GM23248 (cell line): ENCODE data around the gene CARD14. TPM values are rescaled to one million over a fixed set of nuclear protein-coding genes. Genes with fewer than 3 reads are reported as not detected.
"Not testable (repeated sequence)": the region's sequence is repeated elsewhere in the genome, so short reads cannot be mapped to it uniquely, and the experiment has no call there.

Experiments
- DNase-seq: peaks from one replicate; pipeline ENCODE4 v3.0.0-alpha.2; 2015
- H2AFZ ChIP-seq: fragments of 200-600 bp; sonication (generic); 2 replicates; pipeline ENCODE4 v1.6.1; 2016; ENCODE audit warnings: antibody characterized with exemption
- H3F3A ChIP-seq: fragments of 200-600 bp; sonication (generic); 2 replicates; pipeline ENCODE4 v1.6.1; 2016; ENCODE audit warnings: mild to moderate bottlenecking, antibody characterized with exemption, mixed run types; ENCODE audit not compliant: insufficient read depth
- H3K27ac ChIP-seq: fragments of 200-600 bp; sonication (generic); 2 replicates; pipeline ENCODE4 v1.5.1; 2016; ENCODE audit warnings: mild to moderate bottlenecking
- H3K27me3 ChIP-seq: fragments of 200-600 bp; sonication (generic); replicated peaks from 2 replicates; pipeline ENCODE4 v1.6.1; 2016; ENCODE audit warnings: mild to moderate bottlenecking; ENCODE audit not compliant: insufficient read depth
- H3K36me3 ChIP-seq: fragments of 200-600 bp; sonication (generic); 2 replicates; pipeline ENCODE4 v1.6.1; 2016; ENCODE audit warnings: low read depth, mild to moderate bottlenecking
- H3K4me1 ChIP-seq: fragments of 200-600 bp; sonication (generic); 2 replicates; pipeline ENCODE4 v1.6.1; 2016; ENCODE audit warnings: mild to moderate bottlenecking; ENCODE audit not compliant: insufficient read depth
- H3K4me2 ChIP-seq: fragments of 200-600 bp; sonication (generic); one replicate; pipeline ENCODE4 v1.6.1; 2016; ENCODE audit warnings: mild to moderate bottlenecking; ENCODE audit not compliant: unreplicated experiment
- H3K4me3 ChIP-seq: fragments of 200-600 bp; sonication (generic); 2 replicates; pipeline ENCODE4 v1.5.1; 2016; ENCODE audit warnings: mild to moderate bottlenecking
- H3K79me2 ChIP-seq: fragments of 200-600 bp; sonication (generic); 2 replicates; pipeline ENCODE4 v1.6.1; 2016; ENCODE audit warnings: mild to moderate bottlenecking; ENCODE audit not compliant: insufficient read depth
- H3K9ac ChIP-seq: fragments of 200-600 bp; sonication (generic); 2 replicates; pipeline ENCODE4 v1.6.1; 2016; ENCODE audit warnings: mild to moderate bottlenecking
- H3K9me2 ChIP-seq: fragments of 200-600 bp; sonication (generic); 2 replicates; pipeline ENCODE4 v1.6.1; 2016; ENCODE audit warnings: mixed run types, mild to moderate bottlenecking, moderate library complexity; ENCODE audit not compliant: insufficient read depth
- H3K9me3 ChIP-seq: fragments of 200-600 bp; sonication (generic); one replicate; pipeline ENCODE4 v1.6.1; 2017; ENCODE audit warnings: low read depth
- H4K20me1 ChIP-seq: fragments of 200-600 bp; sonication (generic); 2 replicates; pipeline ENCODE4 v1.6.0; 2016; ENCODE audit not compliant: insufficient read depth
- EZH2 ChIP-seq: fragments of 200-600 bp; sonication (generic); IDR thresholded peaks from 2 replicates; pipeline ENCODE4 v1.6.1; 2018; ENCODE audit warnings: antibody characterized with exemption, mild to moderate bottlenecking; ENCODE audit not compliant: insufficient read depth, poor library complexity, severe bottlenecking
- EZH2phosphoT487 ChIP-seq: fragments of 200-600 bp; sonication (generic); IDR thresholded peaks from 2 replicates; pipeline ENCODE4 v1.6.1; 2018; ENCODE audit warnings: antibody characterized with exemption, moderate library complexity, mild to moderate bottlenecking, low read depth; ENCODE audit not compliant: insufficient read depth
- WGBS, 2 experiments: methylation state at CpG; one replicate each; pipeline ENCODE4 v1.1.6; 2015 to 2017; ENCODE audit warnings: low lambda C conversion rate in 2 of 2, low coverage in 1 of 2; ENCODE audit errors: missing lambda C conversion rate in 2 of 2; 5-methylcytosine and 5-hydroxymethylcytosine counted together
- in situ Hi-C: fragments of 300-500 bp; cut with MboI; formaldehyde crosslinking; loops from 2 replicates; pipeline ENCODE4 v1.15.0; 2020
- polyA plus RNA-seq: library from polyadenylated mRNA; unstranded; fragments of >200 nt; fragmentation: Nextera tagmentation; extraction: Ambion mirVana; gene quantifications from 2 replicates; pipeline ENCODE4 v1.2.1, GENCODE V29; 2016
- total RNA-seq: library from RNA; depleted of rRNA; stranded (reverse); fragments of >200 nt; shearing (Covaris generic); gene quantifications from 2 replicates; pipeline ENCODE4 v1.2.3, GENCODE V29; 2014

Gene CARD14
- total and polyA plus RNA-seq, 2 experiments from 2014 or later: 0.06 TPM; not detected in 1

GRCh38 chr17:80243526-80244433, 74.0 kb downstream of the CARD14 start:
- H3K4me1 ChIP-seq: no peaks in the 10 kb centered on the region
- DNase-seq: no peak
- H3K9me3 ChIP-seq: no peaks in the 10 kb centered on the region
- no peak overlapping the region for H3K4me3 ChIP-seq
- H3K79me2 ChIP-seq: no peaks in the 10 kb centered on the region
- WGBS, 2 experiments: 94 to 95% methylated on average over 25 to 26 of the region's 26 CpGs
- H4K20me1 ChIP-seq: no peaks in the 10 kb centered on the region
- no peaks in the 10 kb centered on the region for H3K36me3 ChIP-seq
- H3K4me2 ChIP-seq: no peak overlapping the region
- in situ Hi-C loops: no loop called here
- H3K9me2 ChIP-seq: no peaks in the 10 kb centered on the region
- H3K27me3 ChIP-seq: no peaks in the 10 kb centered on the region
- no peak overlapping the region for H3K27ac ChIP-seq
- no peak overlapping the region for H2AFZ ChIP-seq
- H3F3A ChIP-seq: no peaks in the 10 kb centered on the region
- H3K9ac ChIP-seq: no peak overlapping the region
- TF ChIP-seq EZH2phosphoT487 (no peak), EZH2 (no peak)

DNA sequence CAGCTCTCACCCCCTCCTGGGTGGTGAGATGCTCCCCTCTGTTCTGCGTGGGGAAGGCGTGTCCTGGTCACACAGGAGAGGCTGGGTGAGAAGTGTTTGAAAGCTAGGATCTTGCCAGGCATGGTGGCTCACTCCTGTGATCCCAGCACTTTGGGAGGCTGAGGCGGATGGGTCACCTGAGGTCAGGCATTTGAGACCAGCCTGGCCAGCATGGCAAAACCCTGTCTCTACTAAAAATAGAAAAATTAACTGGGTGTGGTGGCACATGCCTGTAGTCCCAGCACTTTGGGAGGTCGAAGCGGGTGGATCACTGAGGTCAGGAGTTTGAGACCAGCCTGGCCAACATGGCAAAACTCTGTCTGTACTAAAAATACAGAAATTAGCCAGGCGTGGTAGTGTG, 74.6 kb downstream of the CARD14 start:
- DNase-seq, H2AFZ ChIP-seq, H3K4me1 ChIP-seq, H3K4me3 ChIP-seq, in situ Hi-C loops, H3K79me2 ChIP-seq, H3K27me3 ChIP-seq, H3K27ac ChIP-seq, H3K9ac ChIP-seq, H4K20me1 ChIP-seq, H3K9me2 ChIP-seq, H3K4me2 ChIP-seq, H3K9me3 ChIP-seq, H3F3A ChIP-seq, H3K36me3 ChIP-seq: not testable (repeated sequence)
- WGBS, 2 experiments: 85 to 93% methylated on average over 6 of the region's 6 CpGs

GRCh38 chr17:80244871-80245509, 75.2 kb downstream of the CARD14 start:
- 87% methylated on average over 21 to 22 of the region's 22 CpGs for WGBS, 2 experiments
- H3K9ac ChIP-seq: no peak overlapping the region
- no peaks in the 10 kb centered on the region for H3K9me2 ChIP-seq
- H3F3A ChIP-seq: no peaks in the 10 kb centered on the region
- H3K4me1 ChIP-seq: no peaks in the 10 kb centered on the region
- no peak overlapping the region for H3K4me2 ChIP-seq
- no peak for TF ChIP-seq EZH2
- no peak for TF ChIP-seq EZH2phosphoT487
- H3K27ac ChIP-seq: no peak overlapping the region
- no peak overlapping the region for H2AFZ ChIP-seq
- H3K79me2 ChIP-seq: no peaks in the 10 kb centered on the region
- in situ Hi-C loops: no loop called here
- no peaks in the 10 kb centered on the region for H3K9me3 ChIP-seq
- DNase-seq: no peak
- H3K36me3 ChIP-seq: no peaks in the 10 kb centered on the region
- no peaks in the 10 kb centered on the region for H4K20me1 ChIP-seq
- no peaks in the 10 kb centered on the region for H3K27me3 ChIP-seq
- no peak overlapping the region for H3K4me3 ChIP-seq

DNA sequence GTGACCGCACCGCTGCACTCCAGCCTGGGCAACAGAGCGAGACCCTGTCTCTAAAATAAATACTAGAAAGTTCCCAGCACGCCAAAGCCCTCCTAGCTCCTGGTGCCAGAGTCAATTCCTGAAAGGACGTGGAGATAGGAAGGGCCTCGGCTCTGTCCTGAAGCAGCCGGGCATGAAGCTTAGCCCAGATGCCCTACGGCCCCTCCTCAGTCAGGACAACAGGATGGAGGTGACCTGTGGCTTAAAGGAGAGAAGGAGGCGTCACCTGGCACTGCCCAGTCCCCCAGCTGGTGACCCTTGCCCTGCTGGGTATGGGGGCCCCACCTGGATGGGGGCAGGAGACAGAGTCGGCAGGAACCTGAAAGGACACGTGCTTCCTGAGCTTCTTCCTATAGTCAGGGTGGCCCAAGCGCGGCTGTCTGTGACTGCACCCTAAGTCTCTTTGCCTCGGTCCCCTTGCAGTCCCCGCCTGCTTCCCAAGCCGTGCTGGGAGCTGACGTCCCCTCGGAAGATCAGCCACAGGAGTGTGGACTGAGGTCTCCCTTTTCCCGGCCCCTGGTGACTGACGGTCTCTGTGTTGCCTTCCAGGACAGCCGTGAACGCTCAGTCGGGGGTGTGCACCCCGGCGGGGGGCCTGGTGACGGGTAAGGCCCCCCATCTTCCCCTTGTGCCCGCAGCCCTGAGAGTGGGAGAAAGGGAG, 75.9 kb downstream of the CARD14 start:
- no peaks in the 10 kb centered on the region for H3K79me2 ChIP-seq
- H3K4me1 ChIP-seq: no peaks in the 10 kb centered on the region
- no peak overlapping the region for H2AFZ ChIP-seq
- no peak overlapping the region for H3K9ac ChIP-seq
- no peaks in the 10 kb centered on the region for H3K9me3 ChIP-seq
- H3F3A ChIP-seq: no peaks in the 10 kb centered on the region
- H3K27ac ChIP-seq: no peak overlapping the region
- no peaks in the 10 kb centered on the region for H4K20me1 ChIP-seq
- DNase-seq: no peak
- no peak overlapping the region for H3K4me3 ChIP-seq
- no peak for TF ChIP-seq EZH2
- TF ChIP-seq EZH2phosphoT487: no peak
- H3K36me3 ChIP-seq: no peaks in the 10 kb centered on the region
- no peak overlapping the region for H3K4me2 ChIP-seq
- no peaks in the 10 kb centered on the region for H3K27me3 ChIP-seq
- in situ Hi-C loops: no loop called here
- H3K9me2 ChIP-seq: no peaks in the 10 kb centered on the region
- WGBS, 2 experiments: 95 to 98% methylated on average over 27 of the region's 27 CpGs
